ENCODE data around the gene TMEM139. TPM values are rescaled to one million over a fixed set of nuclear protein-coding genes. Genes with fewer than 3 reads are reported as not detected.

TMEM139 gene
- total and polyA plus RNA-seq, 4 experiments from 2014 or later, result 0.61 to 2.1 (median 1.4) TPM

DNA sequence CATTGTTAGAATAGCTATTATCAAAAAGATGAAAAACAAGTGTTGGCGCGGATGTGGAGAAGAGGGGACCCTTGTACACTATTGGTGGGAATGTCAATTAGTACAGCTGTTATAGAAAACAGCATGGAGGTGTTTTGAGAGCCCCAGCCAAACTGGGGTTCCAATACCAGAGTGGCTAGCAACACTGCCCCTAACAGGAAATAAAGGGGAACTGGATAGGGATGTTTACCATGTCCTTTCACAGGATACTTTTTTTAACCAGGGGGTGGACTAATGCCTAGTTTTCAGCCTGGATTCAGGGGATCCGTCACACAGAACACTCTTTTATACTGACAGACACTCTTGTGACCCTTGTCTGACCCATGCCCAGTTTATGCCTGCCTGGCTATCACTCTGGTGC lies 28.4 kb upstream of the TMEM139 start:
- Histone ChIP-seq H3K4me3 (ENCODE audit: low read length in 2 of 2) (no peak overlapping the region), H3K9me3 (ENCODE audit: control insufficient read depth in 1 of 2, low read length in 2 of 2) (peaks cover 0 to 11% of the 10 kb centered on the region in 2 donors), H3K27ac (ENCODE audit: low read depth, low read length) (no peak overlapping the region), H3K4me1 (ENCODE audit: insufficient read depth, low read length) (peaks cover 84% of the 10 kb centered on the region), H3K36me3 (ENCODE audit: insufficient read depth, low read length) (no peaks in the 10 kb centered on the region), H3K27me3 (ENCODE audit: insufficient read depth, low read length) (no peaks in the 10 kb centered on the region)
- ChIA-PET CTCF (ENCODE audit: partially characterized antibody) (interaction anchor here (0.9 to 16.6 kb wide), 10 partner anchors 9 to 124 kb away, joined by 3 to 252 read pairs (median 4); partner anchors contain the start of gene CASP2), POLR2A (ENCODE audit: partially characterized antibody) (interaction anchor here (0.7 to 3.2 kb wide), 9 partner anchors 11 to 151 kb away, joined by 3 to 13 read pairs (median 3); partner anchors contain the start of genes CASP2 and ZYX)
- Mint-ChIP-seq H3K9me3 (peaks cover 0 to 28% (median 21%) of the 10 kb centered on the region in 8 donors), H3K4me1 (peaks cover 60 to 91% (median 73%) of the 10 kb centered on the region in 4 donors), H3K36me3 (peaks cover 20 to 21% of the 10 kb centered on the region in 2 donors), H3K27ac (peak overlapping the region; percentile 4 to 91 (median 66)), H3K27me3 (no peaks in the 10 kb centered on the region), H3K4me3 (peak overlapping the region in 3 of 8 donors; percentile 50 to 61 (median 55))
- intact Hi-C loops (cut with micrococcal nuclease), result no loop called here
- no peak for DNase-seq

DNA sequence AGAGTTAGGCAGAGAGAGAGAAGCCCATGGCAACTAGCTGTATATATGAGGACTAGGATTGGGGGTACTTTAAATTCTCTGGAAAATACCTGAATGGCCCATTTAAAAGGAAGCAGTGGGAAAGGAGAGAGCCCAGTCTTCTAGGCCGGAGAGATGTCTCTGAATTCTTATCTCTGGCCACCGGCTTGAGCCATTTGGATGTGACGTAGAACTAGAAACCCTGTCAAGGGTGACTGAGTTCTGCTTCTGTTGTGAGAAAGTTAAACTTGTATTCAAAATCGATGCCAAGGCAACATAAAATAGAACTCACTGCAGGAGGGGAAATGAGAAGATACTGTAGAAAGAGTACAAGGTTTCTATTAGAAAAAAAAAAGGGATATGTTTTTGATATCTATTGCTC lies 27.8 kb upstream of the TMEM139 start:
- Histone ChIP-seq H3K4me1 (ENCODE audit: insufficient read depth, low read length) (peaks cover 82% of the 10 kb centered on the region), H3K36me3 (ENCODE audit: insufficient read depth, low read length) (no peaks in the 10 kb centered on the region), H3K27ac (ENCODE audit: low read depth, low read length) (no peak overlapping the region), H3K27me3 (ENCODE audit: insufficient read depth, low read length) (no peaks in the 10 kb centered on the region), H3K4me3 (ENCODE audit: low read length in 2 of 2) (no peak overlapping the region), H3K9me3 (ENCODE audit: control insufficient read depth in 1 of 2, low read length in 2 of 2) (peaks cover 0 to 11% of the 10 kb centered on the region in 2 donors)
- Mint-ChIP-seq H3K36me3 (peaks cover 14 to 21% of the 10 kb centered on the region in 2 donors), H3K4me1 (peaks cover 58 to 89% (median 71%) of the 10 kb centered on the region in 4 donors), H3K27me3 (no peaks in the 10 kb centered on the region), H3K9me3 (peaks cover 0 to 25% (median 17%) of the 10 kb centered on the region in 8 donors), H3K27ac (peak overlapping the region in 6 of 7 donors; percentile 4 to 91 (median 68)), H3K4me3 (peak overlapping the region in 4 of 8 donors; percentile 35 to 61 (median 52))
- ChIA-PET CTCF (ENCODE audit: partially characterized antibody) (interaction anchor here (0.9 to 16.6 kb wide), 6 partner anchors 11 to 160 kb away, joined by 3 to 252 read pairs (median 4); no protein-coding TSS in a partner anchor), POLR2A (ENCODE audit: partially characterized antibody) (interaction anchor here (0.7 to 3.2 kb wide), 6 partner anchors 12 to 151 kb away, joined by 3 to 13 read pairs (median 4); partner anchors contain the start of gene CASP2)
- DNase-seq, result no peak
- intact Hi-C loops (cut with micrococcal nuclease), result no loop called here

DNA sequence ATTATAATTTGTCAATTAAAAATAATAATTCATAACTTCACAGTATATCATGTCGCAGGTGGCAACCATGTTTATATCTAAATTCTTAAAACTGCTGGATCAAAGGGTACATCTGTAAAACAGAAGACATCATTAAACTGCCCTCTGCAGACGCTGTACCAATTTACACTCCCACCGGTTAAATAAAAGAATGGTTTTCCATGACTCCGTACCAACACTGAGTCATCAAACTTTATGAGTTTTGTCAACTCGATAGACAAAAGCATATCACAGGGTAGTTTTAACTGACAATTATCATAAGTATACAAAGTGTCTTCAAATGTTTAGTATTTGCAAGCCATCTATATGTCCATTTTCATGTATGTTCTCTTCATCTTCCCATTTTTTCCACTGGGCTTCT lies 27.3 kb upstream of the TMEM139 start:
- Mint-ChIP-seq H3K27ac (peak overlapping the region; percentile 32 to 77 (median 56)), H3K4me1 (peaks cover 57 to 89% (median 69%) of the 10 kb centered on the region in 4 donors), H3K36me3 (peaks cover 8 to 17% of the 10 kb centered on the region in 2 donors), H3K9me3 (peaks cover 0 to 19% (median 13%) of the 10 kb centered on the region in 8 donors), H3K4me3 (peak overlapping the region in 2 of 8 donors; percentile 41 to 51), H3K27me3 (no peaks in the 10 kb centered on the region)
- Histone ChIP-seq H3K4me1 (ENCODE audit: insufficient read depth, low read length) (peaks cover 82% of the 10 kb centered on the region), H3K9me3 (ENCODE audit: control insufficient read depth in 1 of 2, low read length in 2 of 2) (peaks cover 0 to 11% of the 10 kb centered on the region in 2 donors), H3K4me3 (ENCODE audit: low read length in 2 of 2) (no peak overlapping the region), H3K27ac (ENCODE audit: low read depth, low read length) (no peak overlapping the region), H3K27me3 (ENCODE audit: insufficient read depth, low read length) (no peaks in the 10 kb centered on the region), H3K36me3 (ENCODE audit: insufficient read depth, low read length) (no peaks in the 10 kb centered on the region)
- intact Hi-C loops (cut with micrococcal nuclease), result no loop called here
- ChIA-PET CTCF (ENCODE audit: partially characterized antibody) (interaction anchor here (1.1 to 16.6 kb wide), 7 partner anchors 10 to 160 kb away, joined by 3 to 252 read pairs (median 5); no protein-coding TSS in a partner anchor), POLR2A (ENCODE audit: partially characterized antibody) (interaction anchor here (0.7 to 13.2 kb wide), 10 partner anchors 6 to 470 kb away, joined by 3 to 163 read pairs (median 4); partner anchors contain the start of gene CASP2)
- no peak for DNase-seq

DNA sequence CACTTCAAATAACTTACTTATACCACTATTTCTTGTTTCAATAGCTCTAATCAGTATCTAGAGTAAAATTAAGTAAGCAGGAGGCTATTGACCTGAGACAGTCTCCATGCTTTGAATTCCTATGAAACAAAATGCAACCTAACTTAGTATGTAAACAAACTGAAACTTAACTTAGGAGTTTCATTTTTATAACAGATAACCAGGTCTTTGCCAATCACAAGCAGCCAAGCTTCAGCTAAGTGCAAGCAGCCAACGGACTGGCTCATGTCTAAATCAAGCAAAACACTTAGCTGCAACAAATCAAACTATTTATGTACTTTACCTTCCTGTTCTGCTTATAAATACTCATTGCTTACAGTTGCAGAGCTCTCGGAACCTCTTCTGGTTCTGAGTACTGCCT lies 25.9 kb upstream of the TMEM139 start:
- peak in 4 of 5 donors; percentile 28 to 39 (median 35) for DNase-seq
- H3K4me3 Mint-ChIP-seq, result peak overlapping the region; percentile 2 to 89 (median 78)
- CTCF ChIA-PET (ENCODE audit: partially characterized antibody), result interaction anchor here (0.6 to 16.6 kb wide), 12 partner anchors 9 to 158 kb away, joined by 3 to 252 read pairs (median 3); partner anchors contain the start of gene CASP2
- Histone ChIP-seq H3K4me3 (ENCODE audit: low read length in 2 of 2) (peak overlapping the region in 1 of 2 donors; percentile 25), H3K27me3 (ENCODE audit: insufficient read depth, low read length) (no peaks in the 10 kb centered on the region), H3K27ac (ENCODE audit: low read depth, low read length) (peak overlapping the region; percentile 47), H3K4me1 (ENCODE audit: insufficient read depth, low read length) (peaks cover 74% of the 10 kb centered on the region), H3K36me3 (ENCODE audit: insufficient read depth, low read length) (no peaks in the 10 kb centered on the region), H3K9me3 (ENCODE audit: control insufficient read depth in 1 of 2, low read length in 2 of 2) (peaks cover 0 to 6% of the 10 kb centered on the region in 2 donors)
- no peaks in the 10 kb centered on the region for H3K27me3 Mint-ChIP-seq
- H3K9me3 Mint-ChIP-seq, result peaks cover 0 to 8% (median 6%) of the 10 kb centered on the region in 8 donors
- H3K36me3 Mint-ChIP-seq, result peaks cover 5 to 16% of the 10 kb centered on the region in 2 donors
- H3K4me1 Mint-ChIP-seq, result peaks cover 53 to 85% (median 69%) of the 10 kb centered on the region in 4 donors
- POLR2A ChIA-PET (ENCODE audit: partially characterized antibody), result interaction anchor here (0.7 to 13.2 kb wide), 11 partner anchors 8 to 471 kb away, joined by 3 to 163 read pairs (median 4); partner anchors contain the start of gene CASP2
- peak overlapping the region; percentile 56 to 96 (median 93) for H3K27ac Mint-ChIP-seq
- intact Hi-C loops (cut with micrococcal nuclease), result no loop called here

DNA sequence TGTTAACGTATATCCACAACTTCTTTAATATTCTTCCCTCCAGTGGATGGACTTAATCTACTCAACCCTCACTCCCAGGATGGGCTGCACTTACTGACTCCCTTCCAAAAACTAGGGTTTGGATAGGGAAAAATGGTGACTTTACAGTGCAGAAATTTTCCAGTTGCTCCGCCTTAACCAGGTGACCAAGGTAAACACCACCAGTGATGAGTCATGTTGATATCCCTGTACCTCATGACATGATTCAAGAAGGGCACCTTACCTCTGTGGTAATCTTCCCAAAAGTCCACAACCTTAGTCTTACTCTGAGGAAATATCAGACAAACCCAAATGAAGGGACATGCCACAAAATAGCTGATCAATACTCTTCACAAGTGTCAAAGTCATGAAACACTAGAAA lies 25.0 kb upstream of the TMEM139 start:
- H3K27me3 ChIP-seq (ENCODE audit: insufficient read depth, low read length), result no peaks in the 10 kb centered on the region
- H3K4me3 ChIP-seq (ENCODE audit: low read length in 2 of 2), result no peak overlapping the region
- CTCF ChIA-PET (ENCODE audit: partially characterized antibody), result interaction anchor here (0.9 to 16.6 kb wide), 11 partner anchors 8 to 120 kb away, joined by 3 to 252 read pairs (median 5); no protein-coding TSS in a partner anchor
- intact Hi-C loops (cut with micrococcal nuclease), result no loop called here
- Mint-ChIP-seq H3K4me3 (peak overlapping the region in 7 of 8 donors; percentile 11 to 89 (median 29)), H3K4me1 (peaks cover 53 to 86% (median 70%) of the 10 kb centered on the region in 4 donors), H3K36me3 (peaks cover 10 to 19% of the 10 kb centered on the region in 2 donors), H3K9me3 (peaks cover 0 to 5% (median 0%) of the 10 kb centered on the region in 8 donors), H3K27me3 (no peaks in the 10 kb centered on the region), H3K27ac (peak overlapping the region; percentile 56 to 95 (median 87))
- peaks cover 73% of the 10 kb centered on the region for H3K4me1 ChIP-seq (ENCODE audit: insufficient read depth, low read length)
- no peak overlapping the region for H3K27ac ChIP-seq (ENCODE audit: low read depth, low read length)
- POLR2A ChIA-PET (ENCODE audit: partially characterized antibody), result interaction anchor here (1.0 to 13.2 kb wide), 6 partner anchors 9 to 451 kb away, joined by 3 to 163 read pairs (median 10); partner anchors contain the start of gene ZYX
- H3K9me3 ChIP-seq (ENCODE audit: control insufficient read depth in 1 of 2, low read length in 2 of 2), result no peaks in the 10 kb centered on the region
- DNase-seq, result no peak
- H3K36me3 ChIP-seq (ENCODE audit: insufficient read depth, low read length), result peaks cover 3% of the 10 kb centered on the region

DNA sequence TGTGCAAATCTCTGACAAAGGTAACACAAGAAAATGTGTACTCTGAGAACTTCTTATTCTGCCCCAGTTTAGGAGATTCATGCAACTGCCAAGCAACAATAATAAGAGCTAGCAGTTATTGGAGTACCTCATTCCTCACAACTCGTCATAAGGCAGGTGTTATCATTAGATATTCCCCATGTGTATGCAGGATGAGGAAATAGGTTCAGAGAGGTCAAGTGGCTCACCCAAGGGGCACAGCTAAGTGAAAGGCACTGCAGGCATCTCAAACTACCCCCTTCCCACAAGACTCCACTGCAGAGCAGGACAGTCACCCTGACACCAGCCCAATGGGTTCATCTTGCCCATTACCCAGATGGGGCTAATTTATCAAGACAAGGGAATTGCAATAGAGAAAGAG lies 22.9 kb upstream of the TMEM139 start:
- Mint-ChIP-seq H3K9me3 (peaks cover 0 to 3% (median 0%) of the 10 kb centered on the region in 8 donors), H3K27me3 (no peaks in the 10 kb centered on the region), H3K4me1 (peaks cover 45 to 82% (median 64%) of the 10 kb centered on the region in 4 donors), H3K36me3 (peaks cover 26 to 28% of the 10 kb centered on the region in 2 donors), H3K27ac (peak overlapping the region; percentile 91 to 95 (median 94)), H3K4me3 (peak overlapping the region; percentile 80 to 99 (median 96))
- Histone ChIP-seq H3K4me3 (ENCODE audit: low read length in 2 of 2) (no peak overlapping the region), H3K27me3 (ENCODE audit: insufficient read depth, low read length) (no peaks in the 10 kb centered on the region), H3K27ac (ENCODE audit: low read depth, low read length) (no peak overlapping the region), H3K36me3 (ENCODE audit: insufficient read depth, low read length) (peaks cover 10% of the 10 kb centered on the region), H3K4me1 (ENCODE audit: insufficient read depth, low read length) (peaks cover 74% of the 10 kb centered on the region), H3K9me3 (ENCODE audit: control insufficient read depth in 1 of 2, low read length in 2 of 2) (no peaks in the 10 kb centered on the region)
- no peak for DNase-seq
- CTCF ChIA-PET (ENCODE audit: partially characterized antibody), result interaction anchor here (2.0 to 16.6 kb wide), 5 partner anchors 11 to 118 kb away, joined by 6 to 252 read pairs (median 7); no protein-coding TSS in a partner anchor
- POLR2A ChIA-PET (ENCODE audit: partially characterized antibody), result interaction anchor here (2.4 to 13.2 kb wide), 5 partner anchors 11 to 454 kb away, joined by 8 to 163 read pairs (median 43); partner anchors contain the start of gene CASP2
- intact Hi-C loops (cut with micrococcal nuclease), result loop anchor here (2.0 kb wide), 1 partner anchor 17 kb away; no protein-coding TSS in a partner anchor
